Measurements from ENCODE around the gene PRKCQ. TPM values are rescaled to one million over a fixed set of nuclear protein-coding genes. Genes with fewer than 3 reads are reported as not detected.

PRKCQ gene
- total and polyA plus RNA-seq, 2 of the 13 experiments (the other 11 are each of a cell fraction or from before 2014, with no cell fraction given), result 0.13 to 0.35 TPM

- no peak for TF ChIP-seq ZBTB40 (IDR thresholded peaks at IDR 0.05)
- TF ChIP-seq ZBTB40 (CRISPR knock-in tag; IDR thresholded peaks at IDR 0.05), result no peak
Observed at GRCh38 chr10:6520138-6520537, 59.9 kb downstream of the PRKCQ start (continued).

- POLR2A ChIA-PET, result no interaction called here
- Histone ChIP-seq H3K9ac (ENCODE audit: insufficient read depth, low read depth, low read length) (no peak overlapping the region), H3K27me3 (ENCODE audit: control insufficient read depth in 1 of 2, insufficient read depth in 2 of 2, low read length in 2 of 2) (peaks cover 0 to 14% of the 10 kb centered on the region in 2 experiments; a peak in 2 of 5 replicates), H3K27ac (ENCODE audit: extremely low read length, insufficient read depth, low read length) (no peak overlapping the region), H3K79me2 (ENCODE audit: insufficient read depth, low read length) (no peaks in the 10 kb centered on the region), H3K9me3 (ENCODE audit: low read length) (no peaks in the 10 kb centered on the region), H3K4me3 (replicated peaks in 1 of 3; ENCODE audit: insufficient read depth in 1 of 3, low read depth in 2 of 3, low read length in 3 of 3) (no peak overlapping the region), H3K36me3 (replicated peaks in 1 of 2; ENCODE audit: control insufficient read depth in 1 of 2, insufficient read depth in 2 of 2, low read length in 2 of 2) (no peaks in the 10 kb centered on the region), H4K20me1 (ENCODE audit: insufficient read depth, low read length) (no peaks in the 10 kb centered on the region), H3K4me1 (ENCODE audit: insufficient read depth, low read length) (no peaks in the 10 kb centered on the region), H3K4me2 (ENCODE audit: low read depth, low read length) (no peak overlapping the region), H2AFZ (ENCODE audit: low read length) (no peak overlapping the region)
- no TSS peak for BruUV-seq (replicated peaks)
- CTCF ChIA-PET (ENCODE audit: low intra/inter-chr PET ratio, low total read pairs), result no interaction called here
- FAIRE-seq, result no peak
- in situ Hi-C loops (cut with HindIII; ENCODE audit: extremely low pct_ligation_motif_present, low pct_unique_long_range_greater_than_20kb), result no loop called here
- ATAC-seq, result no peak
- no peak for DNase-seq (ENCODE audit: low spot score)
- 2% methylated on average over 5 of the region's 5 CpGs for WGBS (ENCODE audit: low lambda C conversion rate)
- intact Hi-C loops (cut with micrococcal nuclease; ENCODE audit: unreplicated experiment), result no loop called here
- TF ChIP-seq TBX3 (IDR thresholded peaks at IDR 0.05; ENCODE audit: borderline replicate concordance) (no peak), ZNF670 (CRISPR knock-in tag; IDR thresholded peaks at IDR 0.05; ENCODE audit: borderline replicate concordance) (no peak), ZNF609 (CRISPR knock-in tag; IDR thresholded peaks at IDR 0.05; ENCODE audit: borderline replicate concordance) (no peak), NFRKB (IDR thresholded peaks at IDR 0.05) (no peak), TEAD3 (CRISPR knock-in tag; optimal IDR thresholded peaks at IDR 0.05; ENCODE audit: borderline replicate concordance) (no peak), SAP130 (CRISPR knock-in tag; IDR thresholded peaks at IDR 0.05; ENCODE audit: low read depth) (no peak), PITX1 (CRISPR knock-in tag; IDR thresholded peaks at IDR 0.05) (no peak), ZFP36 (IDR thresholded peaks at IDR 0.05; ENCODE audit: borderline replicate concordance, low read depth, low read length, partially characterized antibody) (no peak)
Observed at GRCh38 chr10:6518791-6519429, 61.2 kb downstream of the PRKCQ start.

Data from HepG2 (cell line).